Esophagus muscularis mucosa (tissue), 4 donors: Measurements from ENCODE around the gene SS18L1.

ENCODE experiments used
- CTCF ChIP-seq, 3 experiments: fragments of 200-600 bp in 2 of 3; fragments of 450-650 bp in 1 of 3; sonication (generic) in 2 of 3; IDR thresholded peaks; one replicate each; pipeline ENCODE4 v1.5.1; 2017 to 2019; ENCODE audit warnings: antibody characterized with exemption in 3 of 3, mild to moderate bottlenecking in 2 of 3, moderate library complexity in 1 of 3
- EP300 ChIP-seq: sonication (generic); formaldehyde crosslinking; IDR thresholded peaks from one replicate; pipeline ENCODE4 v1.6.1; 2017; ENCODE audit warnings: antibody characterized with exemption
- POLR2A ChIP-seq: fragments of 450-650 bp; IDR thresholded peaks from one replicate; pipeline ENCODE4 v1.6.1; 2017; ENCODE audit warnings: antibody characterized with exemption, moderate library complexity, mild to moderate bottlenecking, low read depth
- POLR2AphosphoS5 ChIP-seq, 2 donors: sonication (generic); formaldehyde crosslinking; IDR thresholded peaks; one replicate each; pipeline ENCODE4 v1.6.1; 2017; ENCODE audit warnings: antibody characterized with exemption in 2 of 2

- TF ChIP-seq POLR2A (no peak), CTCF (IDR thresholded peaks at IDR 0.05) (no peak), EP300 (no peak), POLR2AphosphoS5 (IDR thresholded peaks at IDR 0.05) (no peak)
Observed at GRCh38 chr20:62159052-62159451, 15.5 kb downstream of the SS18L1 start.
